NB4 (cell line): Measurements from ENCODE around the gene SHISAL1.

ENCODE experiments used
- CTCF ChIP-seq: IDR thresholded peaks from one replicate; pipeline ENCODE4 v1.5.1; 2012; ENCODE audit warnings: low read depth, low read length
- POLR2A ChIP-seq: IDR thresholded peaks from 2 replicates; pipeline ENCODE4 v1.6.1; 2011; ENCODE audit warnings: mild to moderate bottlenecking; ENCODE audit not compliant: insufficient read length; ENCODE audit errors: extremely low read depth

DNA sequence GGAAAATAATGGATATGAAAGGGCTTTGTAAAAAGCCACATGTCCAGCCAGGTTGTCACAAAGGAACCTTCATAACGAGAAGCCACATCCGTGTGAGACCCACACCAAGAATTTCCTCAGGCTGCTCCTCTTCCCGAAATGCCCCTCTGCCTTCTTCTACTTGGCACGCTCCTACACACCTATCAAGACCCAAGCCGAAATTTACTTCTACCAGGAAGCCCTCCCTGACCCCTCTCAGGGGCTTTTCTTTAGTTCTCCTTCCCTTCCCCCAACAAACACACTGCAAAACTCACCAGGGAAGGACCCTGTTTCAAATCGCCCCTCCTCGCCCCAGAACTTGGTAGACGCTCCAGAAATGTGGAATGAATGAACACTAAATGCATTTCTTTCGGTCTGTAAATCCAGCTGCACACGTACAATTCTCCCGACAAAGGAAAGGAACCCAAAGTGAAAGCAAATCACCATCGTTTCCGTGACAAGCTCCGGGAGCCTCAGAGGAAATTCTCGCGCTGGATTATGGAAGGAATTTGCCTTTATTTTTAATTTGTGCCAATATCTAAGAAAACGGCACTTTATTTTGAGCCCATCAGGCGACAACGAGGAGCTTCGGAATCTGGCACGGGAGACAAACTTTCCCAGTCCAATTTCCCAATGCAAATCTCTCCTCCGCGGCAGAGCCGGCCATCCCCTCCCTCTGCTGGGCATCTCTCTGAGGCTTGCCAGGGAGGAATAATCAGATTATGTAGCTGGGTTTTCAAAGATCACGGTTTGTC lies 13.2 kb upstream of the SHISAL1 start:
- no peak for TF ChIP-seq CTCF
- TF ChIP-seq POLR2A = no peak
